BJ (cell line): ENCODE results near the gene SLC25A13. TPM values are rescaled to one million over a fixed set of nuclear protein-coding genes. Genes with fewer than 3 reads are reported as not detected.

ENCODE experiments used
- CTCF ChIA-PET: fragments of 350-600 bp; formaldehyde crosslinking; extraction: SDS; loops from one replicate; lab custom pipeline; 2021; ENCODE audit warnings: antibody characterized with exemption, inconsistent platforms; lab: Yijun Ruan, JAX
- POLR2A ChIA-PET: fragments of 300-600 bp; sonication (Branson Sonifier 250); formaldehyde crosslinking; extraction: SDS; loops from one replicate; lab custom pipeline; 2021; ENCODE audit warnings: antibody characterized with exemption; lab: Charles Lee
- DNase-seq: peaks from one replicate; pipeline ENCODE4 v3.0.0-alpha.2; 2011; ENCODE audit warnings: low read depth
- H3K27me3 ChIP-seq: 2 replicates; pipeline ENCODE4 v1.6.0; 2011; ENCODE audit warnings: low read length; ENCODE audit not compliant: control insufficient read depth, insufficient read depth
- H3K36me3 ChIP-seq: 2 replicates; pipeline ENCODE4 v1.5.1; 2011; ENCODE audit warnings: low read length; ENCODE audit not compliant: control insufficient read depth, insufficient read depth
- H3K4me3 ChIP-seq: 2 replicates; pipeline ENCODE4 v1.5.1; 2011; ENCODE audit warnings: low read depth, mild to moderate bottlenecking, control low read depth, low read length
- CTCF ChIP-seq: IDR thresholded peaks from 2 replicates; pipeline ENCODE4 v1.5.1; 2011; ENCODE audit warnings: low read depth, mild to moderate bottlenecking, control low read depth, inconsistent platforms, low read length, moderate library complexity; ENCODE audit not compliant: insufficient read depth
- polyA plus RNA-seq: library from polyadenylated mRNA; depleted of rRNA; stranded (reverse); fragments of >200 nt; gene quantifications from 2 replicates; pipeline ENCODE4 v1.2.3, GENCODE V29; 2011

Gene SLC25A13
- polyA plus RNA-seq, 1 experiment = 6.2 TPM

DNA sequence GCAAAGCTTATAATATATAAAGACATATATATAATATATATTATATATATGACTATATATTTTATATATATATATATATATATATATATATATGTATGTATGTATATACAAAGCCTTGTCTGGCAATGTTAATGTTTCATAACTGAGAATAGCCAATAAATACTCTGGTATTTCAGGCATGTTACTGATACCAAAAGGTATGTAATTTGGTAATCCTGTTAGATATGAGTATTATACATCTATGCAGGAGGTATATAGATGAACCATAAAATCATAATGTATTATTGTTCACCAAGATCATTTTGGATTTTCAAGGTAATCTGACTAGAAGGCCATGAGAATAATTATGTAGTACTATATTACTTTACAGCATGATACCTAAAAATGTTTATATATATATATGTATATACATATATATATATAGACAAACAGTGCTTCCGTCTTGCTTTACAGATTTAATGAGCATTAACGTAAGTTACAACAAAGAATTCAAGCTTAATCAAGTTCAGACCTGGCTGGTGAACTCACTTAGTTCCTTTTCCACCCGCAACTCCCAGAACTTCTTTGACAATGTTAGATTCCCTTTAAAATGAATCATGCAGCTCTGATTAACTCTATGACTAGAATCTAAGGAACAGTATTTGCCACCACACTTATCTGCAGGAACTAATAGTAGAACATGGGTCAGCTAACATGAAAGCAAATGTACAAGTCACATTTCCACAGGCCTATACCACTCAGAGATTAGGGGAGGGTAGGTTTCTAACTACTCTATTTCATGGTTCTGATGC, 82.7 kb downstream of the SLC25A13 start:
- Histone ChIP-seq H3K36me3 (no peaks in the 10 kb centered on the region), H3K27me3 (no peaks in the 10 kb centered on the region), H3K4me3 (no peak overlapping the region)
- TF ChIP-seq CTCF = no peak
- ChIA-PET POLR2A (no interaction called here), CTCF (no interaction called here)
- DNase-seq = no peak

- no peaks in the 10 kb centered on the region for H3K27me3 ChIP-seq
- CTCF ChIA-PET = no interaction called here
- no peak overlapping the region for H3K4me3 ChIP-seq
- no peak for DNase-seq
- no peak for TF ChIP-seq CTCF
- POLR2A ChIA-PET = no interaction called here
- no peaks in the 10 kb centered on the region for H3K36me3 ChIP-seq
Measured at GRCh38 chr7:96238474-96238873, 83.4 kb downstream of the SLC25A13 start.

DNA sequence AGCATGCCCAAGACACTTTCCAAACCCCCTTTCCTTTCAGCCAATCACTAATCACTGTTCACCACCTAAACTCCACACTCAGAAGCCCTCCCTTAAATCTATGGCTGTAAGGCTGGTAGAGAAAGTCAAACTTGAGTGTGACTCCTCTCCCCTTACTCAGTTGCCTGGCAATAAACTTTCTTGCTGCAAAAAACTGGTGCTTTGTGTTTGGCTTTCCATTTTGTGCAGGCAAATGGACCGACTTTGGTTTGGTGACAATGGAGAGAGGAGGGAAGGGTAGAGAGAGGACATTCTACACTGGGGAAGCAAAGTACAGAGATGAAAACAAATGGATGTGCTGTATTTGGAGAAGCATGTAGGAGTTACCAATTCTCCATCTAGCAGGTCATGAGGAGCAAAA, 84.9 kb downstream of the SLC25A13 start:
- ChIA-PET POLR2A (no interaction called here), CTCF (no interaction called here)
- H3K27me3 ChIP-seq = no peaks in the 10 kb centered on the region
- no peak for TF ChIP-seq CTCF
- H3K36me3 ChIP-seq = no peaks in the 10 kb centered on the region
- DNase-seq = no peak
- no peak overlapping the region for H3K4me3 ChIP-seq

DNA sequence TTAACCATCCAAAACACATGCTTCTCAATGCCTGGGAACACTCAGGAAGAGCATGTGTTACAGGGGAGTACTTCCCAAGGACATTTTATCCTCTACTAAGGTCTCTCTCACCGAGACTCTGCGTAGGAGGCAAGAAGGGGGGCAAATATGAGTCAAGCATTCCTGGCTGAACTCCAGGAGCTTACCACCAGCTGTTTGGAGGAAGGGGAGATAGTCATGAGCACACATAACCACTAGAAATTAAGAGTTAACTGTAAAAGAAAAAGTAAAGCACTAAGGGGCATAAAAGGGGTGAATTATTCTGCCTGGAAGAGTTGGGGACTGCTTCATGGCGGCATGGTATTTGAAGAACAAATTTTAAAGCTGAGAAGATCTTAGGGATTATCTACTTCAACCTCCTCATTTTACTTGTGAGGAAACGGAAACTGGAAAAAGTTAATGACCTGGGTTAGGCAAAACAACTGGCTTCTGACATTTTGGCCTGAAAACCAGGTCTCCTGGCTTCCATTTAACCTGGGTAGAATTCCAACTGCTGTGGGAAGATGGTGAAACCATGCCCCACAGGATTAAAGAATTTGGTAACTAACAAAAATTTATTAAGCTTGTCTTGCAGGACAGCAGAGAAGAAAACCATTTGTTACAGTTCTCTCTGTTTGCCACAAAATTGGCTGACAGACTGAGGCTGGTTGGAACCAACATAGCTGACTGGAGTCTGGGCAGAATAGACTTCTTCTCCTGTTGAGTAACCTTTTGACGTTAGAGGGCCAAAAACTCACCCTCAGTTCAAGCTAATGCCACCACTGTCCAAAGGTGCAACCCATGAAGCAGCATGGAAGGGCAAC, 85.5 kb downstream of the SLC25A13 start:
- TF ChIP-seq CTCF = no peak
- DNase-seq = peak; percentile 33
- Histone ChIP-seq H3K27me3 (no peaks in the 10 kb centered on the region), H3K36me3 (no peaks in the 10 kb centered on the region), H3K4me3 (no peak overlapping the region)
- ChIA-PET CTCF (no interaction called here), POLR2A (no interaction called here)

GRCh38 chr7:96235281-96235680, 86.6 kb downstream of the SLC25A13 start:
- Histone ChIP-seq H3K36me3 (no peaks in the 10 kb centered on the region), H3K27me3 (no peaks in the 10 kb centered on the region), H3K4me3 (no peak overlapping the region)
- CTCF ChIA-PET = no interaction called here
- no peak for DNase-seq
- TF ChIP-seq CTCF = no peak
- POLR2A ChIA-PET = no interaction called here
